KBM-7 (cell line): ENCODE measurements around the gene TARS3.

Source experiments
- DNase-seq: peaks from one replicate; pipeline ENCODE4 v3.0.0-alpha.2; 2015
- in situ Hi-C: fragments of 300-500 bp; cut with MboI; formaldehyde crosslinking; loops from 2 replicates; pipeline ENCODE4 v1.14.3; 2020; ENCODE audit warnings: low sequenced_read_pairs, low pct_unique_long_range_greater_than_20kb, mixed read lengths

Gene TARS3

GRCh38 chr15:101709466-101709865 is 14.8 kb downstream of the TARS3 start:
- in situ Hi-C loops = no loop called here
- DNase-seq = no peak

- in situ Hi-C loops = no loop called here
- no peak for DNase-seq
Measured at GRCh38 chr15:101707983-101708382, 16.3 kb downstream of the TARS3 start.

GRCh38 chr15:101702077-101702476 is 22.2 kb downstream of the TARS3 start:
- in situ Hi-C loops = no loop called here
- no peak for DNase-seq

- no peak for DNase-seq
- in situ Hi-C loops = no loop called here
Measured at GRCh38 chr15:101698314-101698713, 26.0 kb downstream of the TARS3 start.

GRCh38 chr15:101697488-101697887 is 26.8 kb downstream of the TARS3 start:
- DNase-seq = no peak
- in situ Hi-C loops = no loop called here

- in situ Hi-C loops = no loop called here
- DNase-seq = no peak
Measured at GRCh38 chr15:101696829-101697228, 27.4 kb downstream of the TARS3 start.

- in situ Hi-C loops = no loop called here
- no peak for DNase-seq
Measured at GRCh38 chr15:101694261-101694660, 30.0 kb downstream of the TARS3 start.

GRCh38 chr15:101692801-101693598 is 31.3 kb downstream of the TARS3 start:
- DNase-seq = no peak
- in situ Hi-C loops = no loop called here

- in situ Hi-C loops = no loop called here
- no peak for DNase-seq
Measured at GRCh38 chr15:101689901-101690300, 34.4 kb downstream of the TARS3 start.

- no peak for DNase-seq
- in situ Hi-C loops = no loop called here
Measured at GRCh38 chr15:101686718-101687117, 37.6 kb downstream of the TARS3 start.

- in situ Hi-C loops = no loop called here
- DNase-seq = no peak
Measured at GRCh38 chr15:101684877-101685276, 39.4 kb downstream of the TARS3 start.

- DNase-seq = no peak
- in situ Hi-C loops = no loop called here
Measured at GRCh38 chr15:101684384-101684783, 39.9 kb downstream of the TARS3 start.

- in situ Hi-C loops = no loop called here
- DNase-seq = no peak
Measured at GRCh38 chr15:101679806-101680205, 44.5 kb downstream of the TARS3 start.

GRCh38 chr15:101676921-101677329 is 47.3 kb downstream of the TARS3 start:
- no peak for DNase-seq
- in situ Hi-C loops = no loop called here

GRCh38 chr15:101675796-101676582 is 48.3 kb downstream of the TARS3 start:
- DNase-seq = no peak
- in situ Hi-C loops = no loop called here

- in situ Hi-C loops = no loop called here
- no peak for DNase-seq
Measured at GRCh38 chr15:101675015-101675414, 49.3 kb downstream of the TARS3 start.

GRCh38 chr15:101672298-101672697 is 52.0 kb downstream of the TARS3 start:
- DNase-seq = no peak

GRCh38 chr15:101669744-101670143 is 54.5 kb downstream of the TARS3 start:
- no peak for DNase-seq
- in situ Hi-C loops = no loop called here

More at GRCh38 chr15:101672298-101672697, 52.0 kb downstream of the TARS3 start:
- in situ Hi-C loops = no loop called here

- no peak for DNase-seq
- in situ Hi-C loops = no loop called here
Measured at GRCh38 chr15:101667881-101668280, 56.4 kb downstream of the TARS3 start.

- in situ Hi-C loops = no loop called here
- no peak for DNase-seq
Measured at GRCh38 chr15:101664303-101664913, 59.9 kb downstream of the TARS3 start.
